ENCODE data around the gene NAA10.

DNA sequence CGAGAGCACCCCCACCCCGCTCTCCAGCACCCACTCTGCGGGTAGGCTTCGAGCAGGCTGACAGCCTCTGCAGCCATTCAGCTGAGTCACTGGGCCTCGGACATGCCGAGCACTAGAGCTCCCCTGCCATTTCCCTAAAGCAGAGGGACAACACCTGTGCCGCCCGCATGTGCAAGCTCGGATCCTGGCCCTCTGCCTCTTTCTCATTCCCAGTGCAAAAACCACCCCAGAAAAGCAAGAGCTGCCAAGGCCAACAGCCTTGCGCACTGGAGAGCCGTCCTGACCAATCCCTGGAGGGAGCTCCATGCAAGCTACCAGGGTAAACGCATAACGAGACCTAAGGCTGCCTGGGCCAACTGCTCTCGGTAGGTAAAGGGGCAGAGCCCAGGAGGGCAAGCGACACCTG is 31.4 kb upstream of the NAA10 start:
- TF ChIP-seq, protein P1, sequence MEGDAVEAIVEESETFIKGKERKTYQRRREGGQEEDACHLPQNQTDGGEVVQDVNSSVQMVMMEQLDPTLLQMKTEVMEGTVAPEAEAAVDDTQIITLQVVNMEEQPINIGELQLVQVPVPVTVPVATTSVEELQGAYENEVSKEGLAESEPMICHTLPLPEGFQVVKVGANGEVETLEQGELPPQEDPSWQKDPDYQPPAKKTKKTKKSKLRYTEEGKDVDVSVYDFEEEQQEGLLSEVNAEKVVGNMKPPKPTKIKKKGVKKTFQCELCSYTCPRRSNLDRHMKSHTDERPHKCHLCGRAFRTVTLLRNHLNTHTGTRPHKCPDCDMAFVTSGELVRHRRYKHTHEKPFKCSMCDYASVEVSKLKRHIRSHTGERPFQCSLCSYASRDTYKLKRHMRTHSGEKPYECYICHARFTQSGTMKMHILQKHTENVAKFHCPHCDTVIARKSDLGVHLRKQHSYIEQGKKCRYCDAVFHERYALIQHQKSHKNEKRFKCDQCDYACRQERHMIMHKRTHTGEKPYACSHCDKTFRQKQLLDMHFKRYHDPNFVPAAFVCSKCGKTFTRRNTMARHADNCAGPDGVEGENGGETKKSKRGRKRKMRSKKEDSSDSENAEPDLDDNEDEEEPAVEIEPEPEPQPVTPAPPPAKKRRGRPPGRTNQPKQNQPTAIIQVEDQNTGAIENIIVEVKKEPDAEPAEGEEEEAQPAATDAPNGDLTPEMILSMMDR (conservative IDR thresholded peaks at IDR 0.05) = no peak
- no peak for TF ChIP-seq ZFX (IDR thresholded peaks at IDR 0.05)

Data from C4-2B (cell line).